ENCODE measurements around the gene TDRD9.

Gene TDRD9

GRCh38 chr14:103880348-103881267 is 47.6 kb upstream of the TDRD9 start:
- TF ChIP-seq TEAD4 (IDR thresholded peaks at IDR 0.05): no peak
- TF ChIP-seq ZBTB7A (IDR thresholded peaks at IDR 0.05; ENCODE audit: low read depth): no peak
- peak; percentile 68; the same call in 1 of the 2 replicates for TF ChIP-seq NFIC (IDR thresholded peaks at IDR 0.05)
- no peak for TF ChIP-seq EGR1 (IDR thresholded peaks at IDR 0.05)
- TF ChIP-seq REST (IDR thresholded peaks at IDR 0.05; ENCODE audit: low read depth): no peak
- TF ChIP-seq TCF12 (IDR thresholded peaks at IDR 0.05; ENCODE audit: low read depth): no peak
- peak; percentile 49 for TF ChIP-seq USF1 (IDR thresholded peaks at IDR 0.05)
- TF ChIP-seq CEBPB (IDR thresholded peaks at IDR 0.05): no peak
- TF ChIP-seq RAD21 (IDR thresholded peaks at IDR 0.05; ENCODE audit: low read depth): no peak
- TF ChIP-seq TAF1 (IDR thresholded peaks at IDR 0.05; ENCODE audit: low read depth): no peak
- TF ChIP-seq MAX (IDR thresholded peaks at IDR 0.05): 0 out of 2 replicates have a peak, but pooled peaks have one; percentile 39
- no peak for TF ChIP-seq FOXM1 (IDR thresholded peaks at IDR 0.05; ENCODE audit: borderline replicate concordance, low read depth)
- no peak for TF ChIP-seq CREB1 (IDR thresholded peaks at IDR 0.05; ENCODE audit: low read depth)
- no peak for TF ChIP-seq EP300 (IDR thresholded peaks at IDR 0.05; ENCODE audit: borderline replicate concordance)
- TF ChIP-seq YY1 (IDR thresholded peaks at IDR 0.05; ENCODE audit: low read depth): no peak

GRCh38 chr14:103881268-103882201 is 46.7 kb upstream of the TDRD9 start:
- no peak for TF ChIP-seq EP300 (IDR thresholded peaks at IDR 0.05; ENCODE audit: borderline replicate concordance)
- no peak for TF ChIP-seq EGR1 (IDR thresholded peaks at IDR 0.05)
- TF ChIP-seq RAD21 (IDR thresholded peaks at IDR 0.05; ENCODE audit: low read depth): no peak

- TF ChIP-seq RAD21 (IDR thresholded peaks at IDR 0.05; ENCODE audit: low read depth) (no peak), CREB1 (IDR thresholded peaks at IDR 0.05; ENCODE audit: low read depth) (no peak), EP300 (IDR thresholded peaks at IDR 0.05; ENCODE audit: borderline replicate concordance) (no peak), EGR1 (IDR thresholded peaks at IDR 0.05) (no peak), TAF1 (IDR thresholded peaks at IDR 0.05; ENCODE audit: low read depth) (no peak), MAX (IDR thresholded peaks at IDR 0.05) (no peak), USF1 (IDR thresholded peaks at IDR 0.05) (no peak), TCF12 (IDR thresholded peaks at IDR 0.05; ENCODE audit: low read depth) (no peak), YY1 (IDR thresholded peaks at IDR 0.05; ENCODE audit: low read depth) (no peak), NFIC (IDR thresholded peaks at IDR 0.05) (no peak), ZBTB7A (IDR thresholded peaks at IDR 0.05; ENCODE audit: low read depth) (no peak), FOXM1 (IDR thresholded peaks at IDR 0.05; ENCODE audit: borderline replicate concordance, low read depth) (no peak), REST (IDR thresholded peaks at IDR 0.05; ENCODE audit: low read depth) (no peak), CEBPB (IDR thresholded peaks at IDR 0.05) (no peak), TEAD4 (IDR thresholded peaks at IDR 0.05) (no peak)
Observed at GRCh38 chr14:103882503-103883262, 45.6 kb upstream of the TDRD9 start.

- no peak for TF ChIP-seq ZBTB7A (IDR thresholded peaks at IDR 0.05; ENCODE audit: low read depth)
- no peak for TF ChIP-seq EGR1 (IDR thresholded peaks at IDR 0.05)
- TF ChIP-seq USF1 (IDR thresholded peaks at IDR 0.05): no peak
- no peak for TF ChIP-seq MAX (IDR thresholded peaks at IDR 0.05)
- no peak for TF ChIP-seq NFIC (IDR thresholded peaks at IDR 0.05)
- TF ChIP-seq TCF12 (IDR thresholded peaks at IDR 0.05; ENCODE audit: low read depth): no peak
- TF ChIP-seq TEAD4 (IDR thresholded peaks at IDR 0.05): no peak
- no peak for TF ChIP-seq RAD21 (IDR thresholded peaks at IDR 0.05; ENCODE audit: low read depth)
- TF ChIP-seq EP300 (IDR thresholded peaks at IDR 0.05; ENCODE audit: borderline replicate concordance): no peak
- no peak for TF ChIP-seq FOXM1 (IDR thresholded peaks at IDR 0.05; ENCODE audit: borderline replicate concordance, low read depth)
- TF ChIP-seq TAF1 (IDR thresholded peaks at IDR 0.05; ENCODE audit: low read depth): no peak
- TF ChIP-seq CEBPB (IDR thresholded peaks at IDR 0.05): no peak
Observed at GRCh38 chr14:103883263-103883523, 45.1 kb upstream of the TDRD9 start.
